Liver (tissue), 9 donors: ENCODE measurements around the gene B4GALT1. TPM values are rescaled to one million over a fixed set of nuclear protein-coding genes. Genes with fewer than 3 reads are reported as not detected.

Experiments
- DNase-seq: peaks from one replicate; pipeline ENCODE4 v3.0.0-alpha.2; 2017; ENCODE audit warnings: low spot score
- H3K27ac ChIP-seq, 2 donors: one replicate each; pipeline ENCODE4 v1.7.0; 2013; ENCODE audit warnings: inconsistent platforms in 2 of 2, low read length in 2 of 2, control low read depth in 1 of 2, low read depth in 1 of 2, mild to moderate bottlenecking in 1 of 2
- H3K27me3 ChIP-seq, 4 donors: one replicate each; pipeline versions ENCODE4 v1.6.1 to v1.7.0; 2013; ENCODE audit warnings: low read length in 3 of 4, inconsistent platforms in 1 of 4, mild to moderate bottlenecking in 1 of 4, moderate library complexity in 1 of 4; ENCODE audit not compliant: control insufficient read depth in 4 of 4, insufficient read depth in 4 of 4
- H3K36me3 ChIP-seq, 4 donors: one replicate each; pipeline versions ENCODE4 v1.6.1 to v1.7.0; 2013; ENCODE audit warnings: low read length in 3 of 4, mild to moderate bottlenecking in 3 of 4, low read depth in 1 of 4, moderate library complexity in 1 of 4; ENCODE audit not compliant: control insufficient read depth in 4 of 4, insufficient read depth in 3 of 4
- H3K4me1 ChIP-seq, 4 donors: one replicate each; pipeline versions ENCODE4 v1.6.1 to v1.7.0; 2013; ENCODE audit warnings: low read length in 3 of 4, mild to moderate bottlenecking in 3 of 4, moderate library complexity in 1 of 4; ENCODE audit not compliant: control insufficient read depth in 4 of 4, insufficient read depth in 4 of 4
- H3K4me3 ChIP-seq, 3 donors: one replicate each; pipeline versions ENCODE4 v1.6.1 to v1.7.0; 2013; ENCODE audit warnings: low read length in 3 of 3, control low read depth in 1 of 3, low read depth in 1 of 3, mild to moderate bottlenecking in 1 of 3
- H3K9ac ChIP-seq, 2 donors: one replicate each; pipeline ENCODE4 v1.7.0; 2013; ENCODE audit warnings: low read length in 2 of 2, mild to moderate bottlenecking in 2 of 2, moderate library complexity in 2 of 2, control low read depth in 1 of 2, low read depth in 1 of 2
- H3K9me3 ChIP-seq, 4 donors: one replicate each; pipeline versions ENCODE4 v1.6.1 to v1.7.0; 2013; ENCODE audit warnings: low read length in 3 of 4; ENCODE audit not compliant: control insufficient read depth in 4 of 4
- EGR1 ChIP-seq, 2 donors: IDR thresholded peaks; 2 replicates each; pipeline ENCODE4 v1.6.1; 2016 to 2018; ENCODE audit warnings: antibody characterized with exemption in 2 of 2, low read depth in 2 of 2
- FOXA1 ChIP-seq: IDR thresholded peaks from 2 replicates; pipeline ENCODE4 v1.6.1; 2016; ENCODE audit warnings: antibody characterized with exemption
- FOXA2 ChIP-seq: IDR thresholded peaks from 2 replicates; pipeline ENCODE4 v1.6.1; 2016; ENCODE audit warnings: antibody characterized with exemption
- GABPA ChIP-seq, 2 donors: IDR thresholded peaks in 1 of 2; conservative IDR thresholded peaks in 1 of 2; 2 replicates each; pipeline ENCODE4 v1.6.1; 2016; ENCODE audit warnings: antibody characterized with exemption in 2 of 2, mild to moderate bottlenecking in 1 of 2, moderate library complexity in 1 of 2
- HNF4A ChIP-seq, 2 donors: conservative IDR thresholded peaks; 2 replicates each; pipeline ENCODE4 v1.6.1; 2016; ENCODE audit warnings: antibody characterized with exemption in 2 of 2, mild to moderate bottlenecking in 2 of 2
- HNF4G ChIP-seq: IDR thresholded peaks from 2 replicates; pipeline ENCODE4 v1.6.1; 2016; ENCODE audit warnings: antibody characterized with exemption
- JUND ChIP-seq, 2 donors: IDR thresholded peaks; 2 replicates each; pipeline ENCODE4 v1.6.1; 2016; ENCODE audit warnings: antibody characterized with exemption in 2 of 2
- MAX ChIP-seq: IDR thresholded peaks from 2 replicates; pipeline ENCODE4 v1.6.1; 2016; ENCODE audit warnings: antibody characterized with exemption
- RAD21 ChIP-seq, 2 donors: IDR thresholded peaks; 2 replicates each; pipeline ENCODE4 v1.6.1; 2016; ENCODE audit warnings: antibody characterized with exemption in 2 of 2, mild to moderate bottlenecking in 2 of 2
- REST ChIP-seq: IDR thresholded peaks from 2 replicates; pipeline ENCODE4 v1.6.1; 2016; ENCODE audit warnings: antibody characterized with exemption, mild to moderate bottlenecking
- RXRA ChIP-seq, 2 donors: IDR thresholded peaks; 2 replicates each; pipeline ENCODE4 v1.6.1; 2017 to 2018; ENCODE audit warnings: antibody characterized with exemption in 2 of 2, mild to moderate bottlenecking in 1 of 2
- SP1 ChIP-seq: IDR thresholded peaks from 2 replicates; pipeline ENCODE4 v1.6.1; 2018; ENCODE audit warnings: antibody characterized with exemption, mild to moderate bottlenecking
- YY1 ChIP-seq: IDR thresholded peaks from 2 replicates; pipeline ENCODE4 v1.6.1; 2016; ENCODE audit warnings: antibody characterized with exemption, mild to moderate bottlenecking
- ZBTB33 ChIP-seq: IDR thresholded peaks from 2 replicates; pipeline ENCODE4 v1.6.1; 2016; ENCODE audit warnings: antibody characterized with exemption
- WGBS: extraction: QIAGEN DNeasy Blood & Tissue Kit; methylation state at CpG from one replicate; pipeline ENCODE4 v1.1.7; 2013; 5-methylcytosine and 5-hydroxymethylcytosine counted together
- polyA plus RNA-seq, 2 donors: library from polyadenylated mRNA; stranded (reverse) in 1 of 2; unstranded in 1 of 2; fragments of 200-250 nt in 1 of 2; fragments of >200 nt in 1 of 2; fragmentation: Nextera tagmentation in 1 of 2; extraction: Ambion mirVana in 1 of 2; gene quantifications; one replicate each; pipeline versions ENCODE4 v1.2.1 to v1.2.3, GENCODE V29; 2013 to 2015
- total RNA-seq, 2 donors: library from RNA; depleted of rRNA; stranded (reverse); fragments of >200 nt; gene quantifications; one replicate each; pipeline ENCODE4 v1.2.3, GENCODE V29; 2014
- TF ChIP-seq, protein P1 (sequence below): IDR thresholded peaks from 2 replicates; pipeline ENCODE4 v1.6.1; 2016; ENCODE audit warnings: antibody characterized with exemption
- donor health status: healthy.
- donor health status: healthy.
- donor health status: healthy.
- donor health status: healthy.
- donor health status: healthy.

Gene B4GALT1
- total and polyA plus RNA-seq, 4 donors = 25.9 to 59.8 (median 42.7) TPM

DNA sequence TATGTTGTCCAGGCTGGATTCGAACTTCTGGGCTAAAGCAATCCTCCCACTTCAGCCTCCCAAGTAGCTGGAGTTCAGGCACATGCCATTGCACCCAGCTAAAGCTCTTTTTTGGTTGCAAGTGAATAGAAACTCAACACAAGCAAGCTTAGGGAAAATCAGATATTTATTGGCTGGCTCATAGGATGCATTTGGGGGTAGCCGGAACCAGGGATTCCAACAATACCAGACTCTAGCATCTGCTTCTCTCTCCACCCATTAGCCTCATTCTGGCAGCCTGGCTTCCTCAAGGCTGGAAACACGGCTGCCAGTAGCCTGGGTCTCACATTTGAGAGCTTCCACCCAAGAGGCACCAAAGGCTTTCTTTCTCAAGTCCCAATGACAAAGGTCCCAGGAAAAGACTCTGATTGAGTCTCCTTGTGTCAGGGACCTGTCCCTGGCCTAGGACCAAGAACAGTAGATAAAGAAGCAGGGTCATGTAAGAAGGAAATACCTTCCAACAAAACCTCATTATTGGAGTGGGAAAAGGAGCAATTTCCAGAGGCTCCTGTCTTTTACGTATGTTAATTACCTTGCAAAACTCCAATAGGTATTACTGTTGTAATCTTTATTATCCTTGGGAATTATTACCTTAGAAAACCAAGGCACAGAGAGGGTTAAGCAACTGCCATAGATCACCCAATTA, 23.0 kb upstream of the B4GALT1 start (continued):
- TF ChIP-seq ZBTB33 (no peak), YY1 (no peak)

- TF ChIP-seq YY1 (no peak), MAX (no peak), SP1 (no peak), JUND (IDR thresholded peaks at IDR 0.05) (no peak), GABPA (IDR thresholded peaks at IDR 0.05 in 1 of 2, conservative IDR thresholded peaks at IDR 0.05 in 1 of 2) (no peak), ZBTB33 (no peak), HNF4G (no peak), REST (no peak), FOXA2 (no peak), EGR1 (IDR thresholded peaks at IDR 0.05; ENCODE audit: low read depth in 2 of 2) (no peak), RAD21 (IDR thresholded peaks at IDR 0.05) (no peak), RXRA (IDR thresholded peaks at IDR 0.05) (no peak), HNF4A (conservative IDR thresholded peaks at IDR 0.05) (no peak), FOXA1 (no peak)
- TF ChIP-seq, protein P1, sequence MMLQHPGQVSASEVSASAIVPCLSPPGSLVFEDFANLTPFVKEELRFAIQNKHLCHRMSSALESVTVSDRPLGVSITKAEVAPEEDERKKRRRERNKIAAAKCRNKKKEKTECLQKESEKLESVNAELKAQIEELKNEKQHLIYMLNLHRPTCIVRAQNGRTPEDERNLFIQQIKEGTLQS = no peak
- Histone ChIP-seq H3K9ac (no peak overlapping the region), H3K36me3 (no peaks in the 10 kb centered on the region), H3K4me3 (no peak overlapping the region), H3K27ac (no peak overlapping the region), H3K4me1 (peaks cover 5 to 9% (median 9%) of the 10 kb centered on the region in 4 donors), H3K27me3 (no peaks in the 10 kb centered on the region), H3K9me3 (no peaks in the 10 kb centered on the region)
- DNase-seq = no peak
- 94% methylated on average over 6 of the region's 6 CpGs for WGBS
These were observed 22.2 kb upstream of the B4GALT1 start for GRCh38 chr9:33189331-33189791.
